Cardiac ventricle fibroblast (primary cell): ENCODE measurements around the gene HOXC4. TPM values are rescaled to one million over a fixed set of nuclear protein-coding genes. Genes with fewer than 3 reads are reported as not detected.

Experiments
- total RNA-seq: library from RNA; depleted of rRNA; stranded (reverse); fragments of >200 nt; gene quantifications from 2 replicates; pipeline ENCODE4 v1.2.3, GENCODE V29; 2015

HOXC4 gene
- total RNA-seq = 0.05 TPM in 1 of 2 replicates, not detected in the other

DNA sequence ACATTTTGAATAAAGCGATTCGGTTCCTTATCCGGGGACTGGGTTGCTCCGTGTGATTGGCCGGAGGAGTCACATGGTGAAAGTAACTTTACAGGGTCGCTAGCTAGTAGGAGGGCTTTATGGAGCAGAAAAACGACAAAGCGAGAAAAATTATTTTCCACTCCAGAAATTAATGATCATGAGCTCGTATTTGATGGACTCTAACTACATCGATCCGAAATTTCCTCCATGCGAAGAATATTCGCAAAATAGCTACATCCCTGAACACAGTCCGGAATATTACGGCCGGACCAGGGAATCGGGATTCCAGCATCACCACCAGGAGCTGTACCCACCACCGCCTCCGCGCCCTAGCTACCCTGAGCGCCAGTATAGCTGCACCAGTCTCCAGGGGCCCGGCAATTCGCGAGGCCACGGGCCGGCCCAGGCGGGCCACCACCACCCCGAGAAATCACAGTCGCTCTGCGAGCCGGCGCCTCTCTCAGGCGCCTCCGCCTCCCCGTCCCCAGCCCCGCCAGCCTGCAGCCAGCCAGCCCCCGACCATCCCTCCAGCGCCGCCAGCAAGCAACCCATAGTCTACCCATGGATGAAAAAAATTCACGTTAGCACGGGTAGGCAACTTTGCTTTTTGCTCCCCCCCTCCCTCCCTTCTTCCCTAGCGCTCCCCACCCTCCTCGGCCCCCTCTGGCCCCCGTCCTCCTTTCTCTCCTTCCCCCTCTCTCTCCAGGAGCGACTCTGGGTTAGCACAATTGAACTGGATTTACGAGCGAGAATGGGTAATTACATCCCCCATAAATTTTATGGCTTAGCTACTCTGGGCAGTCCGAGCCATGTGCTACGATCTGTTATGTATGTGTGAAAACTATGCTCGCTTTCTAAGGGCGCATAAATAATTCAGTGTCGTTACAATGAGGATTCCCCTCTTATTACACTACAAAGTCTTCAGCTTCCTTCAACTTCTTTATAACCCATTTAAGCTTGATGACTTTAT, at the start of gene HOXC4:
Gene HOXC4, plus strand, starts transcription at position 85 of the 991 bp plus-strand sequence. Its CDS starts 88 bp downstream, at position 173.

DNA sequence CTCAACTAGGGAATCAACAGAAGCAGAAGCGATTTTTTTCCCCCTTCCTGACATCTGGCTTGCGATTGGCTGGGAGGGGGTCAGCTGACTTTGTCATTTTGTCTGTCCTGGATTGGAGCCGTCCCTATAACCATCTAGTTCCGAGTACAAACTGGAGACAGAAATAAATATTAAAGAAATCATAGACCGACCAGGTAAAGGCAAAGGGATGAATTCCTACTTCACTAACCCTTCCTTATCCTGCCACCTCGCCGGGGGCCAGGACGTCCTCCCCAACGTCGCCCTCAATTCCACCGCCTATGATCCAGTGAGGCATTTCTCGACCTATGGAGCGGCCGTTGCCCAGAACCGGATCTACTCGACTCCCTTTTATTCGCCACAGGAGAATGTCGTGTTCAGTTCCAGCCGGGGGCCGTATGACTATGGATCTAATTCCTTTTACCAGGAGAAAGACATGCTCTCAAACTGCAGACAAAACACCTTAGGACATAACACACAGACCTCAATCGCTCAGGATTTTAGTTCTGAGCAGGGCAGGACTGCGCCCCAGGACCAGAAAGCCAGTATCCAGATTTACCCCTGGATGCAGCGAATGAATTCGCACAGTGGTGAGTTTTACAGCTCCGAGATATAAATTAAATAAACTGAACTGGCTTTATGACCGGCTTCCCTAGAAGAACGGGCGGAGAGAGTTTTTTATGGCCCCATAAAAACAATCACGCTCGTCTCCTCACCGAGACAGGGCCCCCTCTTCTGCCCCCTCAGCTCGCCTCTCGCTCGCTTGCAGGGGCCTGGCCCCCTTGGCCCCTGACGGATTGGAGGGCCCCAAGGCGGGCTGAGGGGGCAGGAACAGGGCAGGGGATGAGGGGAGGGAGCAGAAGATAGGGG, 25.1 kb upstream of the HOXC4 start, which contains the start of gene HOXC6:
Gene HOXC6, plus strand, starts transcription at position 127 of the 888 bp plus-strand sequence. Its CDS starts 82 bp downstream, at position 209.

DNA sequence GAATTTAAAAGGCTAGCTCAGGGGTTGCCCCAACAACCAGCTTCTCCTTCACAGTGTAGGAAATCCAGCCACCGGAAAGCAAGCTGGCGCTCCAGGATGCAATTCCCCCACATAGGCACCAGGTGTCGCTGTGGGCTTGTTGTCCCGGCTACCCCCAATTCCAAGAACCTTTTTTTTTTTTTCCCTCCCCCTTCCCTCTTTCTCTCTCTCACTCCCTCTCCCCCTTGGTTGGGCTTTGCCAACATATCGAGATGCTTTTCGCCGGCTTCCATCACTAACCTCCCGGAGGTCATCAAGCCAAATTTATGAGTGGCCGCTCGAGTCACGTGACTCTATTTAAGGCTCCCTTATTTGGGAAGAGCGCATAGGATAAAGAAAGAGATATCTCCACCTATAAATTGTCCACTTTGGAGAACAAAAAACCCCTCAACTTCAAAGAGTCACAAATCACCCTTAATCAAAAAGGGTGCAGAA, 21.0 kb upstream of the HOXC4 start, which contains the start of gene HOXC5:
Gene HOXC5, plus strand, starts transcription at position 424 of the 474 bp plus-strand sequence. CDS start 73 bp downstream, outside the sequence.

Other genes with a start within 250 kb of the HOXC4 start
- not detected in 2 replicates for gene HOXC13, start 115.0 kb upstream of the HOXC4 start, total RNA-seq
- not detected in 2 replicates for gene HOXC12, start 98.9 kb upstream of the HOXC4 start, total RNA-seq
- gene HOXC11, start 80.7 kb upstream of the HOXC4 start, total RNA-seq = not detected in 2 replicates
- not detected in 2 replicates for gene HOTAIR, start 78.9 kb upstream of the HOXC4 start, total RNA-seq
- gene HOXC10, start 68.7 kb upstream of the HOXC4 start, total RNA-seq = not detected in 2 replicates
- not detected in 2 replicates for gene HOXC9, start 53.7 kb upstream of the HOXC4 start, total RNA-seq
- not detected in 2 replicates for gene HOXC8, start 44.9 kb upstream of the HOXC4 start, total RNA-seq
- gene HOXC6, start 25.4 kb upstream of the HOXC4 start, total RNA-seq = not detected in 2 replicates
- gene HOXC5, start 20.8 kb upstream of the HOXC4 start, total RNA-seq = not detected in 2 replicates
- gene SMUG1, start 135.2 kb downstream of the HOXC4 start, total RNA-seq = 20.4 and 26.6 TPM in 2 replicates
- gene CBX5, start 226.3 kb downstream of the HOXC4 start, total RNA-seq = 31.0 and 35.6 TPM in 2 replicates
- gene HNRNPA1, start 226.9 kb downstream of the HOXC4 start, total RNA-seq = 504 and 512 TPM in 2 replicates
- gene NFE2, start 247.2 kb downstream of the HOXC4 start, total RNA-seq = not detected in 2 replicates